Natural killer cell (primary cell): ENCODE data around the gene KRT27. TPM values are rescaled to one million over a fixed set of nuclear protein-coding genes. Genes with fewer than 3 reads are reported as not detected.

Experiments
- ATAC-seq, 3 donors: fragments of 150-1000 bp in 2 of 3; fragments of 200-7000 bp in 1 of 3; cut with Tn5 transposase; 1 replicate in 1 of 3; 2 replicates in 2 of 3; pipeline ENCODE4 v1.10.0; 2021; ENCODE audit warnings: mild to moderate bottlenecking in 2 of 3, moderate library complexity in 2 of 3
- DNase-seq, 2 donors: peaks; one replicate each; pipeline versions ENCODE4 v3.0.0 to v3.0.0-alpha.2; 2013 to 2021; ENCODE audit warnings: mixed read lengths in 1 of 2
- H3K27ac ChIP-seq: one replicate; pipeline ENCODE4 v1.5.1; 2013; ENCODE audit warnings: mild to moderate bottlenecking, low read length
- H3K27me3 ChIP-seq: one replicate; pipeline ENCODE4 v1.6.1; 2013; ENCODE audit warnings: low read length; ENCODE audit not compliant: control insufficient read depth, insufficient read depth
- H3K36me3 ChIP-seq: one replicate; pipeline ENCODE4 v1.6.1; 2013; ENCODE audit warnings: low read length; ENCODE audit not compliant: control insufficient read depth, insufficient read depth
- H3K4me1 ChIP-seq: one replicate; pipeline ENCODE4 v1.6.1; 2013; ENCODE audit warnings: low read length; ENCODE audit not compliant: control insufficient read depth, insufficient read depth
- H3K4me3 ChIP-seq: one replicate; pipeline ENCODE4 v1.5.1; 2013; ENCODE audit warnings: low read length
- H3K9me3 ChIP-seq: one replicate; pipeline ENCODE4 v1.6.1; 2013; ENCODE audit warnings: low read length; ENCODE audit not compliant: control insufficient read depth, insufficient read depth
- H3K27ac Mint-ChIP-seq, 2 donors: one replicate each; pipeline ENCODE4 v1.8.0; 2022; ENCODE audit warnings: mild to moderate bottlenecking in 2 of 2, mixed read lengths in 2 of 2, moderate library complexity in 1 of 2
- H3K27me3 Mint-ChIP-seq, 2 donors: one replicate each; pipeline ENCODE4 v1.8.0; 2022; ENCODE audit warnings: low read depth in 2 of 2, mixed read lengths in 2 of 2
- H3K36me3 Mint-ChIP-seq: one replicate; pipeline ENCODE4 v1.8.0; 2022; ENCODE audit warnings: mixed read lengths
- H3K4me1 Mint-ChIP-seq, 2 donors: one replicate each; pipeline ENCODE4 v1.8.0; 2022; ENCODE audit warnings: mixed read lengths in 2 of 2
- H3K4me3 Mint-ChIP-seq: one replicate; pipeline ENCODE4 v1.8.0; 2022; ENCODE audit warnings: mild to moderate bottlenecking, moderate library complexity, mixed read lengths
- H3K9me3 Mint-ChIP-seq, 2 donors: one replicate each; pipeline ENCODE4 v1.8.0; 2022; ENCODE audit warnings: mixed read lengths in 2 of 2
- WGBS: methylation state at CpG from one replicate; pipeline ENCODE4 v1.1.7; 2013; ENCODE audit warnings: missing lambda C conversion rate; ENCODE audit not compliant: insufficient coverage; 5-methylcytosine and 5-hydroxymethylcytosine counted together
- intact Hi-C: fragments of 100-400 bp; cut with micrococcal nuclease; formaldehyde crosslinking; loops from one replicate; pipeline ENCODE4 v1.14.2; 2022
- total RNA-seq, 4 donors: library from RNA; stranded (reverse); fragments of 120-200 nt in 1 of 4; gene quantifications; one replicate each; pipeline versions ENCODE4 v1.2.3 to v1.2.4, GENCODE V29; 2013 to 2022
- TF ChIP-seq, protein P1 (sequence below): fragments of 200-600 bp; IDR thresholded peaks from one replicate; pipeline ENCODE4 v1.8.0; 2022; ENCODE audit warnings: antibody characterized with exemption

The KRT27 gene
- total RNA-seq, 3 donors from 2014 or later (not counting 1 experiment from before 2014, with no cell fraction given): not detected

DNA sequence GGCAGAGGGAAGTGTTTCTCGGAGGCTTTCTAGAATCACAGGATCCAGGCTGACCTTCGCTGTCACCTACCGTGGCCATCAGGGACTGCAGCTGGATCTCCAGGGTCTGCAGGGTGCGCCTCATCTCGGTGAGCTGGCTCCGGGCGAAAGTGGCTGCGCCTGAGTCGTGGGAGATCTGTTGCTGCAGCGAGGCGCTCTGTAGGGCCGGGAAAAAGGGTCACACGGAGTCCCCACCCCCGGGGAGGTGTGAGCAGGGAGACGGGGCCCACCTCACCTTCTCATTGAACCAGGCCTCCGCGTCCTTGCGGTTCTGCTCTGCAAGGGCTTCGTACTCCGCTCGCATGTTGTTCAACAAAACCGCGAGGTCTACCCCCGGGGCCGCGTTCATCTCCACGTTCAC, 14.5 kb upstream of the KRT27 start:
- no peaks in the 10 kb centered on the region for H3K4me1 ChIP-seq
- Mint-ChIP-seq H3K4me3 (no peak overlapping the region), H3K4me1 (no peaks in the 10 kb centered on the region), H3K27ac (no peak overlapping the region), H3K27me3 (peaks cover 25 to 38% of the 10 kb centered on the region in 2 donors), H3K36me3 (no peaks in the 10 kb centered on the region), H3K9me3 (no peaks in the 10 kb centered on the region)
- no peak overlapping the region for H3K4me3 ChIP-seq
- ATAC-seq (no peak), DNase-seq (no peak)
- intact Hi-C loops: no loop called here
- H3K9me3 ChIP-seq: no peaks in the 10 kb centered on the region
- H3K27me3 ChIP-seq: peaks cover 15% of the 10 kb centered on the region
- TF ChIP-seq, protein P1, sequence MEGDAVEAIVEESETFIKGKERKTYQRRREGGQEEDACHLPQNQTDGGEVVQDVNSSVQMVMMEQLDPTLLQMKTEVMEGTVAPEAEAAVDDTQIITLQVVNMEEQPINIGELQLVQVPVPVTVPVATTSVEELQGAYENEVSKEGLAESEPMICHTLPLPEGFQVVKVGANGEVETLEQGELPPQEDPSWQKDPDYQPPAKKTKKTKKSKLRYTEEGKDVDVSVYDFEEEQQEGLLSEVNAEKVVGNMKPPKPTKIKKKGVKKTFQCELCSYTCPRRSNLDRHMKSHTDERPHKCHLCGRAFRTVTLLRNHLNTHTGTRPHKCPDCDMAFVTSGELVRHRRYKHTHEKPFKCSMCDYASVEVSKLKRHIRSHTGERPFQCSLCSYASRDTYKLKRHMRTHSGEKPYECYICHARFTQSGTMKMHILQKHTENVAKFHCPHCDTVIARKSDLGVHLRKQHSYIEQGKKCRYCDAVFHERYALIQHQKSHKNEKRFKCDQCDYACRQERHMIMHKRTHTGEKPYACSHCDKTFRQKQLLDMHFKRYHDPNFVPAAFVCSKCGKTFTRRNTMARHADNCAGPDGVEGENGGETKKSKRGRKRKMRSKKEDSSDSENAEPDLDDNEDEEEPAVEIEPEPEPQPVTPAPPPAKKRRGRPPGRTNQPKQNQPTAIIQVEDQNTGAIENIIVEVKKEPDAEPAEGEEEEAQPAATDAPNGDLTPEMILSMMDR: no peak
- H3K27ac ChIP-seq: no peak overlapping the region
- 79% methylated on average over 27 of the region's 27 CpGs for WGBS
- H3K36me3 ChIP-seq: no peaks in the 10 kb centered on the region

DNA sequence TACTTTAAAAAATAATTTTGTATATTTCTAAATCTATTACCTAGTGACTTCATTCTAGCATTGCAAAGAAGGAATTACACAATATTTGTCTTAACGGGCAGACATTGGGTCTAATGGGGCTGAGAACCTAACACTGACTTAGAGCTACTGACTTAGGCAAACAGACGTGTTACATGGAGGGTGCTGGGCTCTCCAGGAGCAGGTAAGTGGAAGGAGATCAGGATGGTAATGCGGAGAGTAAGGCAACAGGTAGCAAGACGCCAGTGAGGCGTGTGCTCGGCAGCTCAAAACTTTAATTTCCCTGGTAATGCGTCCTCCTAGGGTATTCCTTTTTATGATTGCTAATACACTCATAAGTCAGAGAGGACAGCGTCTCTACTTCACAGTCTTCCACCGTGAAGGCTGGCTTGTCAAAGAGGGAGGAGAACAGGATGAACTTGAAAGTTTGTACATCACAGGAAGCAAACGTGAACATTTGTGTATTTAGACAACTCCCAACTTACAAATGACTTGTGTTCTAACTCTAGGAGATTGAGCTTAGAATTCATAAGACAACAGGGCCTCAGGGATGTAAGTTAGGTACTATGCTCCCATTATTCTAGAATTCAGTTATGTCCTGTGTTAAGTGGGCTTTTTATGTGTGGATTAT, 12.8 kb upstream of the KRT27 start:
- DNase-seq (no peak), ATAC-seq (no peak)
- Histone ChIP-seq H3K9me3 (no peaks in the 10 kb centered on the region), H3K27ac (no peak overlapping the region), H3K36me3 (no peaks in the 10 kb centered on the region), H3K4me3 (no peak overlapping the region), H3K27me3 (peaks cover 12% of the 10 kb centered on the region), H3K4me1 (no peaks in the 10 kb centered on the region)
- 84% methylated on average over 9 of the region's 10 CpGs for WGBS
- H3K27me3 Mint-ChIP-seq: peaks cover 25 to 48% of the 10 kb centered on the region in 2 donors
- no peak overlapping the region for H3K4me3 Mint-ChIP-seq
- H3K36me3 Mint-ChIP-seq: no peaks in the 10 kb centered on the region
- H3K27ac Mint-ChIP-seq: no peak overlapping the region
- H3K9me3 Mint-ChIP-seq: no peaks in the 10 kb centered on the region
- intact Hi-C loops: no loop called here
- no peaks in the 10 kb centered on the region for H3K4me1 Mint-ChIP-seq
- TF ChIP-seq, protein P1: no peak

DNA sequence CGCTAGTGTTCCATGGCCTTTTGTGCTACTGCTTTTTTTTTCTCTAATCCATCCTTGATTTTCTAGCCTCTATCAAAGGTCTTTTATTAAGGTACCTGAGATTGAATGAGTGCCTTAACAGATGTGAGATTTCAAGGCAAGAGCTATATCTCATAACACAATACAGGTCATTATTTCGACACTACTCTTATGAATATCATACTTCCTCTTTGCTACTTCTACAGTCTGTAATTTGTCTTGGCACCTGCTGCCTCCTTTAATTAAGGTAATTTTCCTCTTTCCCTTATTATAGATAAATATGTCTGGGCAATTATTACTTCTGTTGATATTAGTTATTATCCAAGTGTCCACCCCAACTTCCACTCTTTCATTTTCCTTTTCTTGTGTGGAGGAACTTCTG, 12.1 kb upstream of the KRT27 start:
- H3K4me1 Mint-ChIP-seq: no peaks in the 10 kb centered on the region
- ATAC-seq: no peak

More for the DNA sequence above, 12.1 kb upstream of the KRT27 start:
- Histone ChIP-seq H3K4me3 (no peak overlapping the region), H3K36me3 (no peaks in the 10 kb centered on the region), H3K27ac (no peak overlapping the region), H3K27me3 (peaks cover 12% of the 10 kb centered on the region), H3K4me1 (no peaks in the 10 kb centered on the region), H3K9me3 (no peaks in the 10 kb centered on the region)
- Mint-ChIP-seq H3K27me3 (peaks cover 25 to 49% of the 10 kb centered on the region in 2 donors), H3K9me3 (no peaks in the 10 kb centered on the region), H3K27ac (no peak overlapping the region), H3K4me3 (no peak overlapping the region), H3K36me3 (no peaks in the 10 kb centered on the region)
- intact Hi-C loops: no loop called here
- 58% methylated on average over 2 of the region's 2 CpGs for WGBS
- TF ChIP-seq, protein P1: no peak
- no peak for DNase-seq
